ENCODE results near the gene DOP1A. TPM values are rescaled to one million over a fixed set of nuclear protein-coding genes. Genes with fewer than 3 reads are reported as not detected.

The DOP1A gene
- total RNA-seq, 1 donor from 2014 or later: 18.4 TPM

GRCh38 chr6:83198486-83199172, 131.2 kb downstream of the DOP1A start:
- no peak for TF ChIP-seq CTCF (conservative IDR thresholded peaks at IDR 0.05)
- H3K36me3 Mint-ChIP-seq (ENCODE audit: low read depth): no peaks in the 10 kb centered on the region
- no peak overlapping the region for H3K4me3 Mint-ChIP-seq
- no peaks in the 10 kb centered on the region for H3K9me3 Mint-ChIP-seq
- H3K4me1 Mint-ChIP-seq: peaks cover 14% of the 10 kb centered on the region
- no peak overlapping the region for H3K27ac Mint-ChIP-seq (ENCODE audit: unreplicated experiment)
- H3K27me3 Mint-ChIP-seq (ENCODE audit: low read depth): no peaks in the 10 kb centered on the region
- DNase-seq (ENCODE audit: low read depth, low spot score): no peak

- Mint-ChIP-seq H3K27ac (ENCODE audit: unreplicated experiment) (no peak overlapping the region), H3K27me3 (ENCODE audit: low read depth) (no peaks in the 10 kb centered on the region), H3K4me3 (no peak overlapping the region), H3K36me3 (ENCODE audit: low read depth) (no peaks in the 10 kb centered on the region), H3K4me1 (peaks cover 9% of the 10 kb centered on the region), H3K9me3 (no peaks in the 10 kb centered on the region)
- no peak for DNase-seq (ENCODE audit: low read depth, low spot score)
- no peak for TF ChIP-seq CTCF (conservative IDR thresholded peaks at IDR 0.05)
These were observed 131.8 kb downstream of the DOP1A start for GRCh38 chr6:83199173-83199862.

- Mint-ChIP-seq H3K36me3 (ENCODE audit: low read depth) (no peaks in the 10 kb centered on the region), H3K27ac (ENCODE audit: unreplicated experiment) (no peak overlapping the region), H3K9me3 (no peaks in the 10 kb centered on the region), H3K4me1 (peaks cover 4% of the 10 kb centered on the region), H3K27me3 (ENCODE audit: low read depth) (no peaks in the 10 kb centered on the region), H3K4me3 (no peak overlapping the region)
- DNase-seq (ENCODE audit: low read depth, low spot score): no peak
- TF ChIP-seq CTCF (conservative IDR thresholded peaks at IDR 0.05): no peak
These were observed 132.4 kb downstream of the DOP1A start for GRCh38 chr6:83199863-83200225.

GRCh38 chr6:83202031-83202430, 134.6 kb downstream of the DOP1A start:
- Mint-ChIP-seq H3K4me3 (no peak overlapping the region), H3K27me3 (ENCODE audit: low read depth) (no peaks in the 10 kb centered on the region), H3K9me3 (peaks cover 7% of the 10 kb centered on the region), H3K4me1 (no peaks in the 10 kb centered on the region), H3K36me3 (ENCODE audit: low read depth) (peaks cover 7% of the 10 kb centered on the region), H3K27ac (ENCODE audit: unreplicated experiment) (no peak overlapping the region)
- no peak for TF ChIP-seq CTCF (conservative IDR thresholded peaks at IDR 0.05)
- no peak for DNase-seq (ENCODE audit: low read depth, low spot score)

GRCh38 chr6:83215131-83216047, 147.9 kb downstream of the DOP1A start:
- H3K27ac Mint-ChIP-seq (ENCODE audit: unreplicated experiment): no peak overlapping the region

More at GRCh38 chr6:83215131-83216047, 147.9 kb downstream of the DOP1A start:
- peak; percentile 78 for TF ChIP-seq CTCF (conservative IDR thresholded peaks at IDR 0.05)
- no peak overlapping the region for H3K4me3 Mint-ChIP-seq
- no peaks in the 10 kb centered on the region for H3K27me3 Mint-ChIP-seq (ENCODE audit: low read depth)
- no peaks in the 10 kb centered on the region for H3K36me3 Mint-ChIP-seq (ENCODE audit: low read depth)
- peaks cover 4% of the 10 kb centered on the region for H3K4me1 Mint-ChIP-seq
- peak; percentile 48 for DNase-seq (ENCODE audit: low read depth, low spot score)
- no peaks in the 10 kb centered on the region for H3K9me3 Mint-ChIP-seq
